Activated CD8-positive, alpha-beta T cell treated with anti-CD3 and anti-CD28 coated beads, Interleukin-2, amount 10 ng/mL, durations not matched to agents 7 days and 5 days (primary cell): ENCODE results near the gene AQP10. TPM values are rescaled to one million over a fixed set of nuclear protein-coding genes. Genes with fewer than 3 reads are reported as not detected.

Experiments
- ATAC-seq: fragments of 150-1000 bp; cut with Tn5 transposase; one replicate; pipeline ENCODE4 v1.10.0; 2021; ENCODE audit warnings: moderate library complexity
- CTCF ChIA-PET: fragments of 350-600 bp; sonication (Branson Sonifier 250); formaldehyde crosslinking; loops from one replicate; lab custom pipeline; 2021; ENCODE audit warnings: antibody characterized with exemption; lab: Charles Lee
- POLR2A ChIA-PET: fragments of 350-600 bp; sonication (Branson Sonifier 250); formaldehyde crosslinking; loops from one replicate; lab custom pipeline; 2021; ENCODE audit warnings: antibody characterized with exemption; lab: Charles Lee
- DNase-seq: peaks from one replicate; pipeline ENCODE4 v3.0.0-alpha.2; 2020
- H3K27ac Mint-ChIP-seq: one replicate; pipeline ENCODE4 v1.8.0; 2021; ENCODE audit warnings: mild to moderate bottlenecking, mixed read lengths
- H3K27me3 Mint-ChIP-seq: one replicate; pipeline ENCODE4 v1.8.0; 2021; ENCODE audit warnings: low read depth, mixed read lengths
- H3K36me3 Mint-ChIP-seq: one replicate; pipeline ENCODE4 v1.8.0; 2021; ENCODE audit warnings: low read depth, mixed read lengths
- H3K4me1 Mint-ChIP-seq: one replicate; pipeline ENCODE4 v1.8.0; 2021; ENCODE audit warnings: low read depth, mixed read lengths
- H3K4me3 Mint-ChIP-seq: one replicate; pipeline ENCODE4 v1.8.0; 2021; ENCODE audit warnings: mild to moderate bottlenecking, mixed read lengths
- H3K9me3 Mint-ChIP-seq: one replicate; pipeline ENCODE4 v1.8.0; 2022; ENCODE audit warnings: mixed read lengths; ENCODE audit not compliant: insufficient read depth
- total RNA-seq, 2 experiments: library from RNA; stranded (reverse); gene quantifications; one replicate each; pipeline ENCODE4 v1.2.3, GENCODE V29; 2021

AQP10 gene
- total RNA-seq, 2 experiments from 2014 or later: not detected

- DNase-seq (peak; percentile 87), ATAC-seq (peak; percentile 59)
- Mint-ChIP-seq H3K36me3 (peaks cover 4% of the 10 kb centered on the region), H3K4me3 (peak within 1 kb of the TSS; percentile 92), H3K27me3 (peaks cover 21% of the 10 kb centered on the region), H3K27ac (peak within 1 kb of the TSS; percentile 89), H3K4me1 (peaks cover 45% of the 10 kb centered on the region), H3K9me3 (no peaks in the 10 kb centered on the region)
- POLR2A ChIA-PET: interaction anchor here (0.6 to 1.5 kb wide), 5 partner anchors 10 to 233 kb away, joined by 3 to 4 read pairs (median 3); partner anchors contain the start of gene UBE2Q1
- CTCF ChIA-PET: interaction anchor here (0.7 to 9.6 kb wide), 10 partner anchors 9 to 222 kb away, joined by 3 to 195 read pairs (median 6); no protein-coding TSS in a partner anchor
Observed at GRCh38 chr1:154324669-154325582, 4.0 kb downstream of the AQP10 start, which contains the start of gene ATP8B2. ATP8B2 (plus strand) TSS chr1:154325525; CDS start chr1:154328142, 2,617 bp downstream.

- CTCF ChIA-PET: interaction anchor here (0.7 to 9.6 kb wide), 12 partner anchors 10 to 340 kb away, joined by 3 to 195 read pairs (median 3); partner anchors contain the start of gene RAB13
- Mint-ChIP-seq H3K4me3 (peak overlapping the region; percentile 92), H3K9me3 (no peaks in the 10 kb centered on the region), H3K4me1 (peaks cover 54% of the 10 kb centered on the region), H3K36me3 (peaks cover 10% of the 10 kb centered on the region), H3K27me3 (peaks cover 21% of the 10 kb centered on the region), H3K27ac (peak overlapping the region; percentile 89)
- POLR2A ChIA-PET: interaction anchor here (0.5 to 1.5 kb wide), 8 partner anchors 9 to 358 kb away, joined by 3 to 13 read pairs (median 4); partner anchors contain the start of genes CREB3L4 and UBE2Q1
- DNase-seq: peak; percentile 54
- peak; percentile 9 for ATAC-seq
Observed at GRCh38 chr1:154325583-154326545, 5.0 kb downstream of the AQP10 start.

GRCh38 chr1:154326546-154327465 is 5.9 kb downstream of the AQP10 start:
- H3K4me3 Mint-ChIP-seq: peak overlapping the region; percentile 92
- ATAC-seq (no peak), DNase-seq (no peak)
- H3K27me3 Mint-ChIP-seq: peaks cover 15% of the 10 kb centered on the region
- no peaks in the 10 kb centered on the region for H3K9me3 Mint-ChIP-seq
- ChIA-PET POLR2A (interaction anchor here (0.8 to 2.1 kb wide), 6 partner anchors 8 to 107 kb away, joined by 3 to 13 read pairs (median 6); a partner anchor contains a TSS), CTCF (interaction anchor here (0.7 to 9.6 kb wide), 9 partner anchors 9 to 341 kb away, joined by 3 to 195 read pairs (median 3); partner anchors contain the start of gene RAB13)
- H3K4me1 Mint-ChIP-seq: peaks cover 64% of the 10 kb centered on the region
- peak overlapping the region; percentile 89 for H3K27ac Mint-ChIP-seq
- peaks cover 19% of the 10 kb centered on the region for H3K36me3 Mint-ChIP-seq

GRCh38 chr1:154327466-154328317 is 6.8 kb downstream of the AQP10 start:
- no peaks in the 10 kb centered on the region for H3K9me3 Mint-ChIP-seq
- peak overlapping the region; percentile 71 for H3K27ac Mint-ChIP-seq
- ChIA-PET POLR2A (interaction anchor here (1.4 to 2.1 kb wide), 4 partner anchors 9 to 108 kb away, joined by 4 to 10 read pairs (median 6); a partner anchor contains a TSS), CTCF (interaction anchor here (0.9 to 9.6 kb wide), 9 partner anchors 8 to 532 kb away, joined by 3 to 195 read pairs (median 3); no protein-coding TSS in a partner anchor)
- H3K27me3 Mint-ChIP-seq: peaks cover 8% of the 10 kb centered on the region
- ATAC-seq: no peak
- H3K4me1 Mint-ChIP-seq: peaks cover 72% of the 10 kb centered on the region
- peak overlapping the region; percentile 78 for H3K4me3 Mint-ChIP-seq
- DNase-seq: peak; percentile 45
- peaks cover 27% of the 10 kb centered on the region for H3K36me3 Mint-ChIP-seq

- ATAC-seq (peak; percentile 78), DNase-seq (peak; percentile 91)
- no peaks in the 10 kb centered on the region for H3K9me3 Mint-ChIP-seq
- ChIA-PET CTCF (interaction anchor here (0.8 to 9.6 kb wide), 10 partner anchors 8 to 532 kb away, joined by 3 to 195 read pairs (median 3); no protein-coding TSS in a partner anchor), POLR2A (interaction anchor here (0.6 to 2.1 kb wide), 5 partner anchors 9 to 334 kb away, joined by 3 to 10 read pairs (median 5); a partner anchor contains a TSS)
- peak overlapping the region; percentile 71 for H3K27ac Mint-ChIP-seq
- peaks cover 5% of the 10 kb centered on the region for H3K27me3 Mint-ChIP-seq
- peak overlapping the region; percentile 78 for H3K4me3 Mint-ChIP-seq
- H3K36me3 Mint-ChIP-seq: peaks cover 31% of the 10 kb centered on the region
- H3K4me1 Mint-ChIP-seq: peaks cover 77% of the 10 kb centered on the region
Observed at GRCh38 chr1:154328318-154329151, 7.6 kb downstream of the AQP10 start.

- H3K27ac Mint-ChIP-seq: peak overlapping the region; percentile 78
- DNase-seq (no peak), ATAC-seq (no peak)
- peaks cover 79% of the 10 kb centered on the region for H3K4me1 Mint-ChIP-seq
- POLR2A ChIA-PET: interaction anchor here (0.5 to 2.1 kb wide), 4 partner anchors 8 to 405 kb away, joined by 3 to 6 read pairs (median 4); no protein-coding TSS in a partner anchor
- no peaks in the 10 kb centered on the region for H3K9me3 Mint-ChIP-seq
- peak overlapping the region; percentile 60 for H3K4me3 Mint-ChIP-seq
- CTCF ChIA-PET: interaction anchor here (0.8 to 9.6 kb wide), 10 partner anchors 7 to 533 kb away, joined by 3 to 195 read pairs (median 4); no protein-coding TSS in a partner anchor
- H3K36me3 Mint-ChIP-seq: peaks cover 36% of the 10 kb centered on the region
- H3K27me3 Mint-ChIP-seq: peaks cover under 1% of the 10 kb centered on the region
Observed at GRCh38 chr1:154329152-154329521, 8.2 kb downstream of the AQP10 start.

GRCh38 chr1:154329551-154330131 is 8.7 kb downstream of the AQP10 start:
- Mint-ChIP-seq H3K4me1 (peaks cover 80% of the 10 kb centered on the region), H3K36me3 (peaks cover 41% of the 10 kb centered on the region), H3K27me3 (no peaks in the 10 kb centered on the region), H3K27ac (peak overlapping the region; percentile 78), H3K4me3 (peak overlapping the region; percentile 60), H3K9me3 (no peaks in the 10 kb centered on the region)
- POLR2A ChIA-PET: interaction anchor here (0.5 to 1.4 kb wide), 4 partner anchors 65 to 406 kb away, joined by 3 to 5 read pairs (median 4); a partner anchor contains a TSS
- CTCF ChIA-PET: interaction anchor here (0.8 to 9.6 kb wide), 10 partner anchors 7 to 219 kb away, joined by 3 to 195 read pairs (median 5); no protein-coding TSS in a partner anchor
- DNase-seq (peak; percentile 56), ATAC-seq (no peak)

GRCh38 chr1:154330669-154331068 is 9.8 kb downstream of the AQP10 start:
- ATAC-seq: no peak
- peaks cover 86% of the 10 kb centered on the region for H3K4me1 Mint-ChIP-seq
- H3K27me3 Mint-ChIP-seq: no peaks in the 10 kb centered on the region
- H3K36me3 Mint-ChIP-seq: peaks cover 46% of the 10 kb centered on the region
- H3K9me3 Mint-ChIP-seq: no peaks in the 10 kb centered on the region
- H3K27ac Mint-ChIP-seq: peak overlapping the region; percentile 78
- CTCF ChIA-PET: interaction anchor here (1.1 to 9.6 kb wide), 8 partner anchors 15 to 148 kb away, joined by 3 to 85 read pairs (median 4); no protein-coding TSS in a partner anchor
- no peak for DNase-seq
- peak overlapping the region; percentile 60 for H3K4me3 Mint-ChIP-seq
- POLR2A ChIA-PET: interaction anchor here (0.6 kb wide), 1 partner anchor 132 kb away, joined by 4 read pairs; no protein-coding TSS in a partner anchor
